GM19328 (cell line): ENCODE results near the gene BORCS6.
"Not testable (repeated sequence)": the region's sequence is repeated elsewhere in the genome, so short reads cannot be mapped to it uniquely, and the experiment has no call there.

Source experiments
- ATAC-seq: cut with Tn5 transposase; IDR thresholded peaks from one replicate; pipeline ENCODE4 v1.9.1; 2021; ENCODE audit warnings: mild to moderate bottlenecking, moderate library complexity; ENCODE audit not compliant: unreplicated experiment

Gene BORCS6

DNA sequence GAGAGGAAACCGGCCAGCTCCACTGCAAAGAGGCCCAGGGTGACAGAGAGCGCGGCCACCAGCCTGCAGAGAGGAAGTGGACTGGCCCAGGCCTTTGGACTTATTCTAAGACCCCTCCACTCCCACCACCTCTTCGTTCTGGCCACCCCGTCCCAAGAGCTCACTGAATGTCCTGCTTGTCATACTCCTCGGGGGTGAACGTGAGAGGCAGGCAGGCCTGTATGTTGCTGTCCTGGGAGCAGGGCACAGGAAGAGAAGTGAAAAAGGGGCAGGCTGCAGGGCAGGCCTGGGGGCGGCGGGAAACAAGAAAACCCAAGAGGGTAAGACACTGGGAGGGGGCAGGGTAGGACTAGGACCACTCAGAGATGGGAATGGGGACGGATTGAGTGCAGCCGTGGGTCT, 14.2 kb downstream of the BORCS6 start:
- ATAC-seq, result no peak

DNA sequence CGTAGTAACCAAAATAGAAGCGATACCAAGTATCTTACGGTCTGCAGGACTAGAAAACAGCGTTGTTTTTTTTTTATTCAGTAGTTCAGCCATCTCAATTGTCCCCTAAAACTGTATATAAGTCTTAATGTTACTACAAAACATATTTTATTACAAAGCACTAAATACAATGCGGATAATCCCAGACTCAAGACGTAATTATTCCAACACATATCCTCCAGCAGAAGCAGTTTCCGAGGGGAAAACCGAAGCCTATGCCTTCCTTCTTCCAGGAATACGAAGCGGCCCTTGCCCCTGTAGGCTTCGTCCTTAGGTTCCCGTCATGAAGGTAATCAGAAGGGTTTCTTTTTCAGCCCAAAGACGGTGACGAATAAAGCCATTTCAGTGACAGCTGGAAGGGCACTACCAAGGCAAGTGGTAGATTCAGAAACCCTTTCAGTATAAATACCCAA, 16.1 kb downstream of the BORCS6 start:
- no peak for ATAC-seq

DNA sequence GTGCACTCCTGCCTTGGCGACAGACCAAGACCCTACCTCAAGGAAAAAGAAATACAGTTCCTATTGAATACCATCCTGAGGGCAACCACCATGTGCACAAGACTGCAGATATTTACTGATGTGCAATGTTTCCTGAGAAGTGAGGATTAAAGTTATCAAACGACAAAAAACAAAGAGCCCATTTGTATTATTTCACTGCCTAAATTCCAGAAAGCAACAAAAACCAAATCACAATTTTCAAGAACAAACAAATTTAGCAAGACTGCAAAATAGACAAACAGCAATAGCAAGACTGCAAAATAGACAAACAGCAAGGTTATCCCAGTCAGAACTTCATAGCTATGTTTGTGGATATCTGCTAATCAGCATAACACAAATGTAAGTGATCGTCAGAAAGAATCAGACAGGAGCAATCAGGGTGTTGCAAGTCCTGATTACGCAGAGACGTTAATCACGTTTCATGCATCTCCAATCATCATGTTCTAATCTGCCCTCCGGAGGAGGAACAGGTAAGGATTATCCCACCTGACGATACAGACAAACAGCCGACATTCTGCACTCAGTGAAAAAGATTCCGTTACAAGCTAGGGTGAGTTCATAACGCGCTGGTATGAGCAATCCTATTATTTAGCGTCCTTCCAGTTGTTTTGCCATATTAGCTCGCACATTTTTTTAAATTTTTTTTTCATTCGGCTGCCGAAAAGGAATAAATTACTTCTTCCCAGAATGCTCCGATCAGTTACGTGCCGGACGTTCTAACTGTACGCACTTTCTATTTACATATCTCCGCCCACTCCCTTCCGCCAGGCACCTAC, 16.7 kb downstream of the BORCS6 start:
- peak; percentile 72 for ATAC-seq

DNA sequence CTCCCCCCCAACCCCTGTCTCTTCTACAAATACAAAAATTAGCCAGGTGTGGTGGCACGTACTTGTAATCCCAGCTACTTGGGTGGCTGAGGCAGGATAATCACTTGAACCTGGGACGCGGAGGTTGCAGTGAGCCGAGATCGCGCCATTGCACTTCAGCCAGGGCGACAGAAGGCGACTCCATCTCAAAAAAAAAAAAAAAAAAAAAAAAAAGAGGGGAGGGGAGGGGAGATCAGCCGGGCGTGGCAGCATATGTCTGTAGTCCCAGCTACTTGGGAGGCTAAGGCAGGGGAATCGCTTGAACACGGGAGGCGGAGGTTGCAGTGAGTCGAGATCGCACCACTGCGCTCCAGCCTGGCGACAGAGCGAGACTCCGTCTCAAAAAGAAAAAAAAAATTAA, 19.8 kb downstream of the BORCS6 start:
- ATAC-seq, result not testable (repeated sequence)

DNA sequence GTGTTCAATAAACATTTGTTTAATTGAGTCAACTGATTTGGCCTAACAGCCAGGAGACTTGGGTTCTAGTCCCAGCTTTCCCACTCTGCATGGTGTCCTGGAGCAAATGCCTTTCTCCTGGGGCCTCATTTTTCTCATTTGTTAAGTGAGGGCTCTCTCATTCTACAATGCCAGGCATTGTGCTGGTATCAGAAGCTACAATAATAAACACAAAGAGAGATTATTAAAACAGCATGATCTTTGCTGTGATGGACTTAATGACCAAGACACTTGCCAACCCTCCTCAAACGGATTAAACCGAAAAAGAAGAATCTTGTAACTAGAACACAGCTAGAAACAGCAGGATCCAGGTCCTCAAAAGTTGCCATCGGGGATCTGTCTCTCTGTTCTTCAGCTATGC, 22.5 kb downstream of the BORCS6 start:
- ATAC-seq, result no peak

DNA sequence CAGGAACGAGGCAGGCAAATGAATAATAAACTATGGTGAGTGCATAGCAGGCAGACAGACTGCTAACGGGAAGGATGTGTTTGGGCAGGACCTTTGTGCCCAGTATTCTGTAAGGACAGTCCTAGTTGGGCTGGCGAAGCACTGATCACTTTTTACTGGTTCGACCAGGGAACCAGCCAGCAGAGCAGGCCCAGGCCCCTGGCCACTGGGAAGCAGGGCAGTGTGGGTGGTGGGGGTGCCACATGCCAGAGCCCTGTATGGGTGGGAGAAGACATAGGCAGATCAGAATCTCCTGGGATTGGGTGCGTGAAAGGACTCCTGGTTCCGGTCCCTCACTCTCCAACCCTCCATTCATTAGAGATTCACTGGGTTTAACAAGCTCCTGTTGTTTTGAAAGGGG, 23.2 kb downstream of the BORCS6 start:
- ATAC-seq, result no peak

DNA sequence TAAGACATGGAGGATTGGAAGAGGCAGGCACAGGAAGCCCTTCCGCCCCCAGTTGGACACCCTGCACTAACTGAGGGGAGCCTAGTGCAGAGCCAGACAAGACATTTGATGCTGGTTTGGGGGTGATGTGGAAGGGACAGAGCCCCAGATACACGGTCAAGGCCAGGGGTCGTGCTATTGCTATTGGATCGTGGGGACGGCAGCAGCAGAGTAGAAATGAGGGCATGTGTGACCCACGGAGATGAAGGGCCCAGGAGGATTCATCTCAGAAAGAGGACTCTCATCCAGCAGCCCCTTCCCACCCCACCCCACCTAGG, 25.2 kb downstream of the BORCS6 start:
- ATAC-seq, result no peak

DNA sequence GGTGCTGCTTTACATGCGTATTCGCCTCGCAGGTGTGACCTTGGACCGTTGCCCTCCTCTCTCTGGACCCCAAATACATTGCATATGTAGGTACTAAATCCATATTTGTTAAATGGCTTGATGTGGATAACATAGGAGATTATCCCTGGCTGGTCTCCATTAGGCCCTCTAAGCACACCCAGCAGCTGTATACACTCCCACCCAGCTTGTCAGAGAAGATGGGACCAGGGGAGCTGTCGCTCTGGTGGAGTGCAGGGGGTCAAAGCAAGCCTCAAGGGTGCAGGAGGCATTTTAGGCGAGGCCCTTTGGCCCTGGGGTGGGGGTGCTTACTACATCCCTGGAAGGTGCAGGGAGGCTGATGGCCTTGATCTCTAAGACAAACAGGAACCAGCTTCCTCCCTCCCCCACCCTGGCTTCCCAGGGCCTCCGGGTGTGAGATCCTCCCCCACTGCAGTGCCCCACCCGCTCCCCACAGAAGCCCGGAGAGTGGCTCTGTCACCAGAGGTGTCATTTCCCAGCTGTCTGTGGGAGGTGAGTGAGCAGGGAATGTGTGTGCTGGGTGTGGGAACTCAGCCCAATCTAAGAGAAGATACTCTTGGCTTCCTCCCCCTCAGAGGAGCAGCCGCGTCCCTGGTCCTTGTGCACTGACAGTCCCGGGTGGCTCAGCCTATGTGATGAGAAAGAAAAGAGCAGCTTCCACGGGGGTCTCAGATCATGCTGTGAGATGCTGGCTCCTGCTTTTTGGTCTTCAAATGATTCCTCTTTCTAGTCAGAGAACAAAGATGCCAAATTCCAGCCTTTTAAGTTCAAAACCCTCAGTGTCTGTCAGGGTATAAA, 25.8 kb downstream of the BORCS6 start:
- no peak for ATAC-seq

DNA sequence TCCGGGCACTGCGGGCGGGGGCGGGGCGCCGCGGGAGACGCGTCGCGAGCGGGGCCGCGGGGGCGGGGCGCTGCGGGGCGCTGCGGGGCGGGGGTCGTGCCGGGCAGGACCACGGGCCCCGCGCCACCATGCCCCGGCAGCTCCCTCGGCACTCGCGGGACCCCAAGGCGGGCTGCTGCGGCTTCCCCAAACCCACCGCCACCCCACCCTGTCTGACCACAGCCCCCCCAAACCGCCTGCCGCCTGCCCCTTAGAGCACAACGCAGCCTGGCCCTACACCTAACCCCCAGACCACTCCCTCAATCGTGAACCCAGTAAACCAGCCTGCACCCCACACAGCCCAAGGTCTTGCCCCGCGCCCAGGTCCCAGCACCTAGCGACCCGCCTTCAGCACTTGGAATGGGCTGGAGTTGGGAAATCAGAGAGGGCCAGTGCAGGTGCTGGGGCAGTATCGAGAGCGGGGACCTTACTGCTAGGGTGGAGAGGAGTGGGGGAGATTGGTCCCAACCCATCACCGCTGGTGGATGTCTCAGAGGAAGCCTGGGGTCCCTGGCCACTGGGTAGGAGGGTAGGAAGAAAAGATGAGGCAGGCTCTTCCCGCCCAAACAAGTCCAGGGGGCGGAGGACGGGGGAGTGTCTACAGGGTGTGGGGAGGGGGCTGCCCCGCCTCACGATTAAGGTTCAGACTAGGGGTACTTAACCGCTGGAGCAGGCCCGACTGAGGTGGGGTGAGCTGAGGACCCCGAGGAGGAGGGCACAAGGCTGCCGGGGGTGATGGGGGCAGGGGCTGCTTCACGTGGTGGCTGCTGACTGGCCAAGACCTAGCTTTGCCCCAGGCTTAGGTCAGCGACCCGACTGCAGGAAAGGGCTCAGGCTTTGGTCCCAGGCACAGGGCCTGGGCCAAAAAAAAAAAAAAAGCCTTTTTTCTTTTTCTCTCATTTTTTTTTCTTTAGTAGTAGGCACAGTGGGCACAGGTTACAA, 26.7 kb downstream of the BORCS6 start:
- ATAC-seq, result no peak

DNA sequence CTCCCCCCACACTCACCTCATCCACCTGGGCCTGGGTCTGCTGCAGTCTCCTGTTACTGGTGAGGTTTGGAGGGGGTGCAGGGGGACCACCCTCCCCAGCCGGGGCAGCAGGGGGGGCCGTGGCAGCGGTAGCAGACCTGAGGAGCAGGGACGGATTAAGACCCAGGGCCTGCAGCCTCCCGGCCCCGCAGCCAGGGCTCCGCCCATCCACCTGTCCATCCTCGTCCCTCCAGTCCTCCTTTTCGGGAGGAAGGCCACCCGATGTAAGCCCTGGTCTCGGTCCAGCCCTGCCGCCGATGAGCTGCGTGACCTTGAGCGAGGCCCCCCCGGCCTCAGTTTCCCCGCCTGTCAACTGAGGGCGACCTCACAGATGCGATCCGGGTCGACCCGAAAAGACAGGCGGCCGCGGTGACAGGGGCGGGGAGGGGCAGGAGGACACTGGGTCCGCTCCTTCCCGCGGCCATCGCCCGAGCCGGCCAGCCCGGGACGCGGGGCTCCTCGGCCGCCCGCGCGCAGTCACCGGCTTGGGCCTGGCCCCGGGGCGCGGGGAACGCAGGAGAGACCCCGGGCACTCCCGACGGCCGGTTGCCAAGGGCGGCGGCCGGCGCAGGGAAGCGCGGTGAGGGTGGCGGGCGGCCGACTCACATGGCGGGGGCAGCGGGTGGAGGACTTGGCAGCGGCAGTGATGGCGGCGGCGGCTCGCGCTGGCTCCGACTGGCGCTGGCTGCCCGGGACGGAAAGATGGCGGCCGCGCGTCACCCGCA, 27.6 kb downstream of the BORCS6 start, which contains the start of gene VAMP2:
Gene VAMP2, minus strand, starts transcription at position 716 of the 764 bp plus-strand sequence. Its CDS starts 69 bp downstream, at position 647.
- no peak for ATAC-seq

DNA sequence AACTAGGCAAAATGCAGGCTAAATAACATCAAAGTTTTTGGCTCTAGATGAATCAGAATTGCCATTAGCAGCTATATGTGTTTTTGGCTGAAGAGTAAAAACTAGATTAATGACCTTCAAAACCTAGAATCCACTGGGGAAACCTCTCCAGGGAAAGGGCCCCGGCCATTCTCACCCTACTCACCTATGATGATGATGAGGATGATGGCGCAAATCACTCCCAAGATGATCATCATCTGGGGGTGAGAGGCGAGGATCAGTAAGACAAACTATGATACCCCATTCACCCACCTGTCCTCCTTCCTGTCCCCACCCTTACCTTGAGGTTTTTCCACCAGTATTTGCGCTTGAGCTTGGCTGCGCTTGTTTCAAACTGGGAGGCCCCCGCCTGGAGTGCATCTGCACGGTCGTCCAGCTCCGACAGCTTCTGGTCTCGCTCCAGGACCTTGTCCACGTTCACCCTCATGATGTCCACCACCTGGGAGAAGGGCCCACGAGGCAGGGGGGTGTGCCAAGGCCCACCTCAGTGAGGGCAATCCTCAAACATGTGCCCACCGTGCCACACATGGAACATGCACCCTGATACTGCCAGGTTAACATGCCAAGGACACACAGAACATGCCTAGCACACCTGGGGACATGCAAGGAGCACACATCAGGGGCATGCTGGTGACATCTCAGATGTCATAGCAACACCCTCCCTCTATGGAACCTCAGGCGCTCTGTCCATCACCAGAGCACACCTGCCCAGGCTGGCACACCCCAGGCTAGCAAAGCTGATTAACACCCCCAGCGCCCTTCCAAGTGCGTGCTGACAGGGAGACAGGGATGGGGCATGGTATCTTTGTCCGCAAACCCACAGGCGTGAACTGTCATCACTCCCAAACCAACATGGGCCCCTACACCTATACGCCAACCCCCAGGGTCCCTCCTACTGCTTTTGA, 28.4 kb downstream of the BORCS6 start:
- ATAC-seq, result no peak

DNA sequence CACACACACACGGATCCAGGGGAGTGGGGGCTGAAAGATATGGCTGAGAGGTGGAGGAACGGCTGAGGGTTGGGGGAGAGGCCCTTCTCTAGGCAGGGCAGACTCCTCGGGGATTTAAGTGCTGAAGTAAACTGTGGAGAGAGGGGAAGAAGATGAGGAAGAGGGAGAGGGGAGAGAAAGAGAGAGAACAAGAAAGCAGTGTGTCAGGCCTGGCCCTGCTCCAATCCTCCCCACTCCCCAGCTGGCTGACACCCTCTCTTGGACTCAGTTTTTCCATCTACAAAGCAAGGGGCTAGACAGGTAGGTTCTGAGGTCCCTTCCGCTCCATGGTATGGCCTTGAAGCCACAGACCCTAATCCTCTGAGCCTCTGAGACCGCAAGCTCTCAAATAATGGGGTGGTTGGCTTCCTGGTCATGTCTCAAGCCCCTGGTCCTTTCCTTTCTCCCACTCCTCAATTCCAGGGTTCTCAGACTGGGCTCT, 29.2 kb downstream of the BORCS6 start:
- no peak for ATAC-seq

DNA sequence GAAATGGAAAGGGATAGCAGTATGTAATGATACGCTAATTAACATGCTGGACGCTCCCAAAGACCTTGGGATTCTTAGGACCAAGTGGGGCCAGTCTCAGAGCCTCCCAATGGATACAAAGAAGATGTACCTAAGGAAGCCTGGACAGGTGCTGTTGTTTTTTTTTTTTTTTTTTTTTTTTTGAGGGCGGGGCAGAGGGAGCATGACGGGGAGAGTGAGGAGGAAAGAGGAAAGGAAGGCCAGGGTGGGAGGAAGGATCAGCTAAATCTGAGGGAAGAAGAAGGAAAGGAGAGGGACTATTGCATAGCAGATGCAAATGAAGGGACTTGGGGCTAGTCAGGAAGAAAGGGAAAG, 29.8 kb downstream of the BORCS6 start:
- no peak for ATAC-seq

DNA sequence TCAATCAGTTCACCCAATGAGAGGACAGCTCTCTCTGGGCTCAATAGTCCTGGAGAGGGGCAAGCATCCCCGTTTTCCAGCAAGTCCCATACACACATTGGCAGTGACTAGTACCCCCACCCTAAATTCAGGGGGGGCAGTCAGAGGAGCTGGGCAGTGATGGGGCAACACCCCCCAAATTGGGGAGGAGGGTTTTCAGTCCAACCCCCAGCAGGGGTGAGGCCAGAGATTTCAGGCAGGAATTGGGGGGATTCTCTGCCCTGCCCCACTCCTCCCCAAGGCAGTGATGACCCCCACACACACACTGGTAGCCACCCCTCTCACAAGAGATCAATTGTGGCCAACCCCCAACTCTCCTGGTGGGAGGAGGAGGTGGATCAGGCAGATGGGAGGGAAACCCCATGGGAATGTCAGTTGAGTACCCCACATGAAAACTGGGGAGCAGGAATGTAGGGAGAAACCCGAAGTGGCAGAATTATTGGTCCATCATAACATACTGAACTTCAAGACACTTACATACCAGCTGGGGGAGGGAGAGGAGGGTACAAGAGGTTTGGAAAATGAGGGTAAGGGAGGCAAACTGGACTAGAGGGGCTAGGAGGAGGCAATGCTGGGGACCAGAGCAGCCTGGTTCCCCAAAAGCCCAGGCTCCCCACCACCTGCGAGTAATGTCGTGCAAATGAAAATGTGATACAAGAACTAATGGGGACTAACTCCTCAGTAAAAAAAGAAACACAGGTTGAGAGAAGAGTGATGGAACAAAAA, 30.3 kb downstream of the BORCS6 start:
- no peak for ATAC-seq

DNA sequence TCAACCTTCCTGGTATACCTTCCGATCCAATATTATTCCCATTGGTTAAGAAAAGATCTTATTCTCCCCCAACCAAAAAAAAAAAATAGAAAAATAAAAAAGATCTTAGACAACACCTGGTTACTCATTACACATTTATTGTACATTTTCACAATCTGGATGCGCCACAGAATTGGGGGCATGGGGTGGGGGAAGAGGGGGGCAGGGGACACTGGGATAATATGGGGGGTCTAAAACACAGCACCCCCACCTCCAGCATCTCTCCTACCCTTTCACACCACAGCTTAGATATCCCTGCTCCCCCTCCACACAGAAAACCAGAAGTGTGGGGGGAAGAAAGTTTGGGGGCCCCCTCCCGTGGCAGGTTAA, 31.0 kb downstream of the BORCS6 start:
- ATAC-seq, result no peak

DNA sequence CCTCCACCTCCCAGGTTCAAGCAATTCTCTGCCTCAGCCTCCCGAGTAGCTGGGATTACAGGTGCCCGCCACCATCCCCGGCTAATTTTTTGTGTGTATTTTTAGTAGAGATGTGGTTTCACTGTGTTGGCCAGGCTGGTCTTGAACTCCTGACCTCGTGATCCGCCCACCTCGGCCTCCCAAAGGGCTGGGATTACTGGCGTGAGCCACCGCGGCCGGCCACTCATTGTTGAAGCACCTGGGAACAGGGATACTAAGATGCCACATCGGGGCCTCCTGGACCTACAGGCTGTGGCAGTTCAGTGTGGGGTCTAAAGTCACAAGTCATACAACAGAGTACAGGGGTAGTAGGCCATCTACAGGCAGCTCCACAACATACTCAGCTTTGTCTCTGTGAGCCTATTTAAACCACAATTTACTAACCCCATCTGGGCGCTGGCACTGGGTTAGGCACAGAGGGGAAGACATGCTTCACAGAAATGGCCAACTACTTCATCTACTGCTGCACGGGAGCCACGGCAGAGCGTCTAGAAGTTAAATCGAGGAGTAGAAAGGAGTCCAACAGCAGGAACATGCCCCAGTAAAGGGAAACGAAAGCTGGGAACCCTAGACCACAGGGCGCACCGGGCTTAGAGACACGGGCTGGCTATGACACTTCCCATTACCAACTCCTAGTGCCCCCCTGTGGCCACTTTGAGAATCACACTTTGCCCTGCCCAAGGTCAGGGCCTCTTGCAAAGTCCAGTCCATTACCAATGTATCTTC, 31.5 kb downstream of the BORCS6 start:
- ATAC-seq, result no peak

DNA sequence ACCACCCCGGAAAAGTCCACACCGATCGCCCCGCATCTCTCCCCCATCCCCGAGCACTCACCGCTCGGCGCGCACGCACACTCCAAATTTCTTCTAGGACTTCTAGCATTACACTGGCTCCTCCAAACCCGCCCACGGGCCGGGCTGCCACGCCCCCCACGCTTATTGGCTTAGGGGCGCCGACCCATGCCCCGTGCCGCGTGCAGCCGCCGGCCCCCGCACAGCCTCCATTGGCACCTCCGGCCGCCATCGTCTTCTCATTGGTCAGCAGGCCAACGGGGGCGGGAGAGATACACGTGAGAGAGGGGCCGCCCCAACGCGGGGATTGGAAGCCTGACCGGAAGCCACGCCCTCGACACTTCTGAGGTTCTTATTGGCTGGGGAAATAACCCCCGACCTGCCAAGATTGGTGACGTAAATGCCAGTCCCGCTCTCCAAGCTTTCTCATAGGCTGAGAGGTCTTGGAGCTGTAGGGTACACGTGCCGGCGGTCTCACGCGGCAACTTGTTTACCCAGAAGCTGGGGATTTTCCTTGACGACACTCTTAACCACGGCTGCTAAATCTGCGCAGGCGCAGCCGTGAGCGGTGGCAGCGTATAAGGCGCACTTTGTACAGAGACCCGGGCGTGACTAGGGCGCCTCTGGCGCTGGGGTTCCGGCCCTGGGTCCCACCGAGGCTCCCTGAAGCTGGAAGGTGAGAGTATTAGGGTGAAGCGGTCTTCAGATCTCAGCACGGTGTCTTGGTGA, 33.6 kb downstream of the BORCS6 start:
- ATAC-seq, result peak; percentile 86
